Mammary microvascular endothelial cell (primary cell): ENCODE results near the gene ZNF276. TPM values are rescaled to one million over a fixed set of nuclear protein-coding genes. Genes with fewer than 3 reads are reported as not detected.

Source experiments
- total RNA-seq: library from RNA; depleted of rRNA; stranded (reverse); fragments of >200 nt; gene quantifications from 2 replicates; pipeline ENCODE4 v1.2.3, GENCODE V29; 2015

The ZNF276 gene
- 15.3 and 23.1 TPM in 2 replicates for total RNA-seq

DNA sequence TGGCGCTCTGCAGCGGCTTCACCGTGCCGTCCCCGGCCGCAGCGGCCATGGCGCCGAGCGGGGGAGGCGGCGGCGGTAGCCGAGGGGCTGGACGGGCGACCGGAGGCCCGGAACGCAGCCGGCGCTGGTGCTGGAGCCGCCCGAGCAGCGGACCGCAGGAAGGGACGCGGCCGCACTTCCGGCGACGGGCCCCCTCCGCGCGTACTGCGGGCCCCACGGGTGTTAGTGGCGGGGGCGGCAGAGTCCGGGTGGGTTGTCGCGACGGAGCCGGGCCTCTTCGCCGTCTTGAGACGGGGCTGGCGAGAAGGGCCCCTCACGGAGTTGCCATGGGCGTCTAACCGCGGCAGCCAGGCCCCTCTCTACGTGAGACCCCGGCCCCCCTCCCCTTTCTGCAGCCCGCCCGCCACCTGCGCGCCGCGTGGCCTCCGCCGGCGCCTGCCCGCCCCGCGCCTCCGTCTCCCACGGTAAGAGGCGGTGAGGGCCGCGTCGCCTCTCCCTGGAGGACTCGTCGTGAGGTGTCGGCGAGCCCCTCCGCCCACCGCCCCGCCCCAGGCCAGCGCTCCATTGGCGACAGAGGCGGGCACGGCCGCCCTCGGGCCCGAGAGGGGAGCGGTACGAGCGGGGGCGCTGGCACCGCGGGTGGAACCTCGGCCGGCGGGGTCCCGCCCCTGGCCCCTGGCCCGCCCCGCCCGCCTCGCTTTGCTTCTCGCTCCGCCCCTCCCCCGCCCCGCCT is at the start of gene ZNF276, which contains the start of gene VPS9D1:
Gene ZNF276 (plus strand): TSS at position 725 of the 733 bp plus-strand sequence. CDS start 104 bp downstream, outside the sequence.
Gene VPS9D1 (minus strand): TSS at position 86 of the 733 bp plus-strand sequence. CDS start 37 bp downstream, at position 49.

GRCh38 chr16:89686520-89687091 is 34.7 kb upstream of the ZNF276 start, which contains the start of gene CDK10:
CDK10 (plus strand) TSS chr16:89686689; CDS start chr16:89686711, 22 bp downstream.

DNA sequence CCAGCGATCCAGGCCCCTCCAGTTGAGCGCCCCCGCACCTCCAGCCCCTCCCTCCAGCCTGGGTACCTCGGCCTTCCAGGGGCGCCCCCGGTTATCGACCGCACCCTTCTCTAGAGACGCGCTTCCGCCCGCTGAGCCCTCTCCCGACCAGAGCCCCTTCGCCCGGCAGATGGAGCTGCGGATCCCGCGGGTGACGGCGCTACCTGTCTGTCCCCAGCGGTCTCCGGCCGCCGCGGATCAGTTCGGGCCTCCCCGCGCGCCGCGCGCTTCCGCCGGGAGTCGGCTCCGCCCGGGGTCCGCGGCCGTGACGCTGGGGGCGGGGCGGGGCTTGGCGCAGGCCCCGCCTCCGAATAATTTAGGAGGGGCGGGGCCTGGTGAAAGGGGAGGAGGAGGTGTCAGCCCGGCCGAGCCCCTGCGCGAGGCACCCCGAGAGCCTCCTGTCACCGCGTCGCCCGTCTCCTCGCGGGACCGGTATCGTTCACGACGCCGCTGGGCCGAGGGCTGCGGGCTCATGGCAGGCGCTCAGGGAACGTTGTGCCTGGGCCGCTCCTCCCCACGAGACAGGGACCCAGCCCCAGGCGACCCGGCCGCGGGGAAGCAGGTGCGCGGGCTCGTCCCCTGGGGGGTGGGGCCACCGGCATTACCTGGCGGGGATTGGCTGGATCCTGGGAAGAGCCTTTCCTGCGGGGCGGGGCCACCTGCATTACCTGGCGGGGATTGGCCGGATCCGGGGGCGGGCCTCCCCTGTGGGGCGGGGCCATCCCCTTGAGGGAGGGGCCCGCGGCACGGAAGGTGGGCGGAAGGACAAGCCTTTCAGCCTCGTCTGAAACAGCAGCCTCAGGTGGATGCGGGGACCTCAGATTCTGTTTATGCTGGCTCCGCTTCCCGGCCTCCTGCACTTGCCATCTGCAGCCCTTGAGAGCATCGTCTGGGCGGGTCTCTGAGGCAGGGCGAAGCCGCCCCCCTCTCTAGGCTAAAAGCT is 19.6 kb upstream of the ZNF276 start, which contains the start of gene SPATA2L:
Gene SPATA2L (minus strand): TSS at position 281 of the 982 bp plus-strand sequence. CDS start 473 bp downstream, outside the sequence.

Other genes starting within 250 kb of the ZNF276 start
- gene ANKRD11, start 231.0 kb upstream of the ZNF276 start, total RNA-seq = 55.6 and 72.8 TPM in 2 replicates
- 144 and 177 TPM in 2 replicates for gene SPG7, start 213.1 kb upstream of the ZNF276 start, total RNA-seq
- 9,942 and 10,591 TPM in 2 replicates for gene RPL13, start 160.9 kb upstream of the ZNF276 start, total RNA-seq
- gene CPNE7, start 145.8 kb upstream of the ZNF276 start, total RNA-seq = 28.4 and 48.7 TPM in 2 replicates
- 0.13 TPM in 1 of 2 replicates, not detected in the other for gene DPEP1, start 107.9 kb upstream of the ZNF276 start, total RNA-seq
- 99.0 and 119 TPM in 2 replicates for gene CHMP1A, start 63.8 kb upstream of the ZNF276 start, total RNA-seq
- gene SPATA33, start 63.7 kb upstream of the ZNF276 start, total RNA-seq = 2.9 and 4.7 TPM in 2 replicates
- 38.7 and 45.4 TPM in 2 replicates for gene CDK10, start 34.8 kb upstream of the ZNF276 start, total RNA-seq
- 12.9 and 15.8 TPM in 2 replicates for gene SPATA2L, start 19.8 kb upstream of the ZNF276 start, total RNA-seq
- gene VPS9D1, start 639 bp upstream of the ZNF276 start, total RNA-seq = 5.1 and 5.9 TPM in 2 replicates
- gene FANCA, start 95.1 kb downstream of the ZNF276 start, total RNA-seq = 18.7 and 22.3 TPM in 2 replicates
- gene SPIRE2, start 106.9 kb downstream of the ZNF276 start, total RNA-seq = 1.6 and 2.4 TPM in 2 replicates
- 130 and 132 TPM in 2 replicates for gene TCF25, start 152.1 kb downstream of the ZNF276 start, total RNA-seq
- 0.87 and 1.1 TPM in 2 replicates for gene MC1R, start 197.3 kb downstream of the ZNF276 start, total RNA-seq
- gene TUBB3, start 201.8 kb downstream of the ZNF276 start, total RNA-seq = 202 and 210 TPM in 2 replicates
- gene DEF8, start 227.2 kb downstream of the ZNF276 start, total RNA-seq = 132 and 147 TPM in 2 replicates